CD4-positive, alpha-beta T cell (primary cell): ENCODE data around the gene CCDC85B. TPM values are rescaled to one million over a fixed set of nuclear protein-coding genes. Genes with fewer than 3 reads are reported as not detected.

Experiments
- ATAC-seq: fragments of 200-7000 bp; cut with Tn5 transposase; one replicate; pipeline ENCODE4 v1.10.0; 2022; ENCODE audit warnings: mild to moderate bottlenecking; ENCODE audit not compliant: poor library complexity
- CTCF ChIA-PET: fragments of 350-600 bp; sonication (Branson Sonifier 250); formaldehyde crosslinking; loops from one replicate; lab custom pipeline; 2021; ENCODE audit warnings: antibody characterized with exemption, inconsistent platforms; lab: Charles Lee
- POLR2A ChIA-PET: fragments of 350-600 bp; sonication (Branson Sonifier 250); formaldehyde crosslinking; loops from one replicate; lab custom pipeline; 2021; ENCODE audit warnings: antibody characterized with exemption, inconsistent platforms; lab: Charles Lee
- DNase-seq, 14 experiments: peaks; one replicate each; pipeline ENCODE4 v3.0.0-alpha.2; 2013 to 2020; ENCODE audit warnings: mixed read lengths in 2 of 14
- H3K27ac ChIP-seq, 2 donors: one replicate each; pipeline versions ENCODE4 v1.5.1 to v1.7.0; 2013; ENCODE audit warnings: low read length in 2 of 2, low read depth in 1 of 2, mild to moderate bottlenecking in 1 of 2
- H3K27me3 ChIP-seq, 2 experiments: 1 replicate in 1 of 2; 2 replicates in 1 of 2; pipeline versions ENCODE4 v1.6.1 to v1.7.0; 2013; ENCODE audit warnings: low read length in 2 of 2, control low read depth in 1 of 2, mild to moderate bottlenecking in 1 of 2, moderate library complexity in 1 of 2; ENCODE audit not compliant: insufficient read depth in 2 of 2, control insufficient read depth in 1 of 2
- H3K36me3 ChIP-seq: one replicate; pipeline ENCODE4 v1.6.1; 2013; ENCODE audit warnings: low read length, control low read depth; ENCODE audit not compliant: insufficient read depth
- H3K4me1 ChIP-seq: one replicate; pipeline ENCODE4 v1.6.1; 2013; ENCODE audit warnings: low read length, control low read depth; ENCODE audit not compliant: insufficient read depth
- H3K4me3 ChIP-seq: one replicate; pipeline ENCODE4 v1.5.1; 2013; ENCODE audit warnings: mild to moderate bottlenecking, low read length, moderate library complexity
- H3K9me3 ChIP-seq, 2 experiments: 1 replicate in 1 of 2; 2 replicates in 1 of 2; pipeline versions ENCODE4 v1.6.1 to v1.7.0; 2013; ENCODE audit warnings: low read length in 2 of 2, mild to moderate bottlenecking in 2 of 2, control low read depth in 1 of 2, moderate library complexity in 1 of 2; ENCODE audit not compliant: control insufficient read depth in 1 of 2, insufficient read depth in 1 of 2
- H3K27ac Mint-ChIP-seq: one replicate; pipeline ENCODE4 v1.8.0; 2020; ENCODE audit warnings: mixed read lengths
- H3K27me3 Mint-ChIP-seq: one replicate; pipeline ENCODE4 v1.8.0; 2021; ENCODE audit warnings: mixed read lengths
- H3K36me3 Mint-ChIP-seq: one replicate; pipeline ENCODE4 v1.8.0; 2021; ENCODE audit warnings: low read depth, mixed read lengths
- H3K4me1 Mint-ChIP-seq: one replicate; pipeline ENCODE4 v1.8.0; 2021; ENCODE audit warnings: low read depth, mixed read lengths
- H3K4me3 Mint-ChIP-seq: one replicate; pipeline ENCODE4 v1.8.0; 2020; ENCODE audit warnings: mild to moderate bottlenecking, mixed read lengths
- H3K9me3 Mint-ChIP-seq: one replicate; pipeline ENCODE4 v1.8.0; 2020; ENCODE audit warnings: mixed read lengths
- CTCF ChIP-seq: fragments of 200-600 bp; IDR thresholded peaks from one replicate; pipeline ENCODE4 v1.8.0; 2022; ENCODE audit warnings: antibody characterized with exemption, mild to moderate bottlenecking
- intact Hi-C, 2 experiments: fragments of 100-400 bp; cut with DNase I in 1 of 2; cut with micrococcal nuclease in 1 of 2; formaldehyde crosslinking; loops; one replicate each; pipeline versions ENCODE4 v1.15.1 to v1.9.0; 2023 to 2025; cut with DNase I, micrococcal nuclease
- polyA plus RNA-seq, 2 donors: library from polyadenylated mRNA; unstranded; fragments of 120-200 nt; gene quantifications; one replicate each; pipeline ENCODE4 v1.2.1, GENCODE V29; 2013
- total RNA-seq, 174 experiments: library from RNA in 2 of 174; stranded (reverse) in 2 of 174; gene quantifications; one replicate each; pipeline ENCODE4 v1.2.3 and lab custom pipeline; 2021 to 2026

CCDC85B gene
- 10 to 100 TPM; 23.1 to 25.8 TPM for total RNA-seq
- 52.6 TPM for polyA plus RNA-seq (2013, experiment 1 of 2)
- polyA plus RNA-seq (2013, experiment 2 of 2): 40.6 TPM
- total RNA-seq (lab: John Stamatoyannopoulos, UW): 4.6 to 96.8 (median 22.0) reads per million in 172 experiments

- no peaks in the 10 kb centered on the region for H3K9me3 ChIP-seq
- peaks cover 3% of the 10 kb centered on the region for H3K36me3 ChIP-seq
- Mint-ChIP-seq H3K27ac (peak within 1 kb of the TSS; percentile 95), H3K9me3 (no peaks in the 10 kb centered on the region), H3K4me3 (peak within 1 kb of the TSS; percentile 88), H3K27me3 (no peaks in the 10 kb centered on the region), H3K36me3 (peaks cover 24% of the 10 kb centered on the region), H3K4me1 (peaks cover 66% of the 10 kb centered on the region)
- ATAC-seq: peak; percentile 65
- TF ChIP-seq CTCF: peak; percentile 28
- H3K4me3 ChIP-seq: peak within 1 kb of the TSS; percentile 93
- intact Hi-C loops: loop anchor here (1.0 kb wide), 2 partner anchors 10 to 71 kb away; partner anchors contain the start of genes FOSL1 (in 2 of the 2) and SART1 (in 1 of the 2)
- H3K27ac ChIP-seq: peak within 1 kb of the TSS; percentile 88 to 91
- ChIA-PET POLR2A (interaction anchor here (0.7 to 5.8 kb wide), 49 partner anchors 10 to 794 kb away, joined by 3 to 248 read pairs (median 6); partner anchors contain the start of genes AP5B1, BANF1, C11orf68 and CFL1), CTCF (interaction anchor here (1.0 to 5.2 kb wide), 21 partner anchors 8 to 422 kb away, joined by 3 to 80 read pairs (median 4); partner anchors contain the start of genes AP5B1, BANF1, C11orf68 and CFL1)
- DNase-seq: peak; percentile 97 to 100 (median 98)
- peaks cover 72% of the 10 kb centered on the region for H3K4me1 ChIP-seq
- H3K27me3 ChIP-seq: no peaks in the 10 kb centered on the region
Measured at GRCh38 chr11:65890324-65891218, at the start of gene CCDC85B. TSS of gene CCDC85B (plus strand) at chr11:65890673. CDS start at chr11:65890784, 111 bp downstream.

GRCh38 chr11:65842144-65842543, 48.3 kb upstream of the CCDC85B start:
- TF ChIP-seq CTCF: no peak
- no peaks in the 10 kb centered on the region for H3K36me3 ChIP-seq
- ATAC-seq (no peak), DNase-seq (no peak)
- H3K4me3 ChIP-seq: no peak overlapping the region
- H3K9me3 ChIP-seq: no peaks in the 10 kb centered on the region
- no peak overlapping the region for H3K27ac ChIP-seq
- Mint-ChIP-seq H3K27me3 (no peaks in the 10 kb centered on the region), H3K4me1 (no peaks in the 10 kb centered on the region), H3K36me3 (no peaks in the 10 kb centered on the region), H3K9me3 (no peaks in the 10 kb centered on the region), H3K4me3 (no peak overlapping the region), H3K27ac (no peak overlapping the region)
- intact Hi-C loops: no loop called here
- ChIA-PET POLR2A (no interaction called here), CTCF (no interaction called here)
- H3K27me3 ChIP-seq: no peaks in the 10 kb centered on the region
- no peaks in the 10 kb centered on the region for H3K4me1 ChIP-seq

DNA sequence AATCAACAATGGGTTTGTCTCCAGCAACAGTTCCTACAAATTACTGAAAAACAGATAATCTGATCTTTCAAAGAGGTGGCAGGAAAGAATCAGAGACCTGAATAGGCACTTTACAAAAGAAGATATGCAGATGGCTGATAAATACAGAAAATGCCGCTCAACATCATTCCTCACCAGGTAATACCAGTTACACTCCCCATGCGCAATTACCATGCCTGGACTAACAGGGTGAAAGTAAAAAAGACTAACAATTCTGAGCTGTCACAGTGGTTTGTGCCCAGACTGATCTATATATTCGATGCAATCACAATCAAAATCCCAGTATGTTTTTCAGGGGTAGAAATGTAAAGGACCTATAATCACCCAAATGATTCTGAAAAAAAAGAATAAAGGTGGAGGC, 46.7 kb upstream of the CCDC85B start:
- TF ChIP-seq CTCF: no peak
- Histone ChIP-seq H3K4me3 (no peak overlapping the region), H3K9me3 (no peaks in the 10 kb centered on the region), H3K27me3 (no peaks in the 10 kb centered on the region), H3K36me3 (no peaks in the 10 kb centered on the region), H3K27ac (no peak overlapping the region), H3K4me1 (no peaks in the 10 kb centered on the region)
- POLR2A ChIA-PET: no interaction called here
- intact Hi-C loops: no loop called here
- H3K4me1 Mint-ChIP-seq: no peaks in the 10 kb centered on the region
- H3K4me3 Mint-ChIP-seq: no peak overlapping the region
- H3K9me3 Mint-ChIP-seq: no peaks in the 10 kb centered on the region
- no peak overlapping the region for H3K27ac Mint-ChIP-seq
- H3K27me3 Mint-ChIP-seq: no peaks in the 10 kb centered on the region
- DNase-seq (no peak), ATAC-seq (no peak)
- H3K36me3 Mint-ChIP-seq: no peaks in the 10 kb centered on the region
- CTCF ChIA-PET: no interaction called here
